ENCODE results near the gene ACY1.

- TF ChIP-seq CTCF (optimal IDR thresholded peaks at IDR 0.05 in 1 of 3, IDR thresholded peaks at IDR 0.05 in 1 of 3, conservative IDR thresholded peaks at IDR 0.05 in 1 of 3; ENCODE audit: extremely low read depth in 1 of 3, insufficient read depth in 2 of 3, low read length in 3 of 3) (no peak), EZH2 (IDR thresholded peaks at IDR 0.05; ENCODE audit: low read length) (no peak)
These were observed 51.3 kb downstream of the ACY1 start for GRCh38 chr3:52034651-52035050.
